ENCODE measurements around the gene ELOVL4. TPM values are rescaled to one million over a fixed set of nuclear protein-coding genes. Genes with fewer than 3 reads are reported as not detected.

ELOVL4 gene
- 5.6 and 8.7 TPM in 2 replicates for total RNA-seq

DNA sequence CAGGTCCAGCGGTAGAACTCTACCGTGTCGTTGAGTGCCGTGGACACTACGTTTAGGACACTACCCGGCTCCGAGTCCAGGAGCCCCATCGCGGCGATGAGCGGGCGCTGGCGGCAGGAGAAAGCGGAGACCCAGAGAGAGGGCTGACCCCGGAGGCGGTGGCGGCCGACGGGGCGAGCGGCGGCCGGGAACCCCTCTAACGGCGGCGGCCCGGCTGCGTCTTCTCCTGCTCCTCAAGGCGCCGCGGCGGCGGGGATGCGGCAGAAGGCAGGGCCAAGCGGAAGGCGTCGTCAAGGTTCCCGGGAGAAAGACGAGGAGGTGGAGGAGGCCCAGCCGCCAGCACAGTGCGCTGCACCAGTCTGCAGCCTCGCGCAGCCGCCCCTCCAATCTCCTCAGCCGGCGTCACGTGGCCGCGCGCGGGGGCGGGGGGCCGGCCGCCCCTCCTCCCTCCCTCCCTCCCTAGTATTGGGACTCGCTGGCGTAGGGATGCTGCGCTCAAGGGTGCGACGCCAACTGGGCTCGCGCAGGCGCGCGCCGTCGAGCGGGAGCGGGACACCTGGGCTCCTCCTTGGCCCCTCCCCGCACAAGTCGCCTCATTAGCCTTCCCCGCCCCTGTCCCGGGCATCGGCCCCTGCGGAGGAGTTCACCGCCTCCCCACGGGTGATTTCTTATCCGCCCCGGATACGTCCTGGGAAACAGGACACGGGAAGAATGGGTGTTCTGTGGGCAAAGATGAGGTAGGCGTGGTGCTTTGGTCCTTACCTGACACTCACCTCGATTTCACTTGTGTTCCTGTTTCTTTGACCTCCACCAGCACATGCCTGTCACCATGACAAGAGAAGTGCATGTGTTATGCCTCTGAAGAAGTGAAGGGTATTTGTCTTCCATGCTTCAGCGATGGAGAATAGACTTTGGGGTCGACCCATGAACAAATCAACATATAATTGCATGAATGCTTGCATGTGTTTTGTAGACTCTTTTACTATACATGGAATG, at the start of gene ELOVL4:
TSS of gene ELOVL4 (minus strand) at position 363 of the 996 bp plus-strand sequence. CDS start at position 89, 274 bp downstream.

Other genes starting within 250 kb of the ELOVL4 start
- gene TTK, start 57.1 kb upstream of the ELOVL4 start, total RNA-seq: 2.0 and 38.5 TPM in 2 replicates
- 12.6 and 17.2 TPM in 2 replicates for gene BCKDHB, start 159.1 kb upstream of the ELOVL4 start, total RNA-seq